ENCODE results near the gene PLCB4. TPM values are rescaled to one million over a fixed set of nuclear protein-coding genes. Genes with fewer than 3 reads are reported as not detected.

The PLCB4 gene
- total and polyA plus RNA-seq, 7 experiments from 2014 or later = 0.05 to 0.09 TPM; not detected in 5

DNA sequence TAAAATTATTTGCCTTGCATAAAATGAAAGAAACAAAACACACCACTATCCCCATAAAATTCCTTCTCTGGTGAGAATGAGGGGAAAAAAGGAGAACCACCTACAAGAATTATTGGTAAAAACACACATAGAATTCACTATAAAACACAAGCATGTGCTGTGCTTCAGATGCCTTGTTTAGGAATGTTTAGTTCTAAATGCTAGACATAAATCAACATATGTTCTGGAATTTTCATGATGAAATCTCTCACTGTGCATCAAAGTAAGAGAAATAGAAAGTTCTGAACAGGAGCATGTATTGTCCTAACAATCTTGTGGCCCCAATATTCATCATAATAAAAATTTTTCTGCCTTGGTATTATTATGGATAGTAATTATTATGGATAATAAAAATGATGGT is 111.0 kb downstream of the PLCB4 start:
- Mint-ChIP-seq H3K4me3 (no peak overlapping the region), H3K36me3 (no peaks in the 10 kb centered on the region), H3K4me1 (no peaks in the 10 kb centered on the region), H3K27ac (no peak overlapping the region), H3K9me3 (peaks cover 0 to 6% (median 0%) of the 10 kb centered on the region in 11 donors), H3K27me3 (peaks cover 0 to 4% (median 0%) of the 10 kb centered on the region in 5 donors)
- no peaks in the 10 kb centered on the region for H3K27me3 ChIP-seq (ENCODE audit: control insufficient read depth in 2 of 2, insufficient read depth in 2 of 2, low read length in 2 of 2)
- H3K4me1 ChIP-seq (ENCODE audit: control insufficient read depth in 2 of 2, insufficient read depth in 2 of 2, low read length in 2 of 2) = no peaks in the 10 kb centered on the region
- H3K36me3 ChIP-seq (ENCODE audit: control insufficient read depth in 2 of 3, insufficient read depth in 3 of 3, low read length in 3 of 3) = no peaks in the 10 kb centered on the region
- intact Hi-C loops (cut with micrococcal nuclease) = no loop called here
- no peak overlapping the region for H3K27ac ChIP-seq (ENCODE audit: low read depth, low read length)
- no peak for ATAC-seq
- no peak overlapping the region for H3K4me3 ChIP-seq (ENCODE audit: low read length)
- ChIA-PET CTCF (no interaction called here), POLR2A (no interaction called here)
- no peaks in the 10 kb centered on the region for H3K9me3 ChIP-seq (ENCODE audit: control insufficient read depth in 2 of 3, low read length in 3 of 3)
- no peak for DNase-seq

DNA sequence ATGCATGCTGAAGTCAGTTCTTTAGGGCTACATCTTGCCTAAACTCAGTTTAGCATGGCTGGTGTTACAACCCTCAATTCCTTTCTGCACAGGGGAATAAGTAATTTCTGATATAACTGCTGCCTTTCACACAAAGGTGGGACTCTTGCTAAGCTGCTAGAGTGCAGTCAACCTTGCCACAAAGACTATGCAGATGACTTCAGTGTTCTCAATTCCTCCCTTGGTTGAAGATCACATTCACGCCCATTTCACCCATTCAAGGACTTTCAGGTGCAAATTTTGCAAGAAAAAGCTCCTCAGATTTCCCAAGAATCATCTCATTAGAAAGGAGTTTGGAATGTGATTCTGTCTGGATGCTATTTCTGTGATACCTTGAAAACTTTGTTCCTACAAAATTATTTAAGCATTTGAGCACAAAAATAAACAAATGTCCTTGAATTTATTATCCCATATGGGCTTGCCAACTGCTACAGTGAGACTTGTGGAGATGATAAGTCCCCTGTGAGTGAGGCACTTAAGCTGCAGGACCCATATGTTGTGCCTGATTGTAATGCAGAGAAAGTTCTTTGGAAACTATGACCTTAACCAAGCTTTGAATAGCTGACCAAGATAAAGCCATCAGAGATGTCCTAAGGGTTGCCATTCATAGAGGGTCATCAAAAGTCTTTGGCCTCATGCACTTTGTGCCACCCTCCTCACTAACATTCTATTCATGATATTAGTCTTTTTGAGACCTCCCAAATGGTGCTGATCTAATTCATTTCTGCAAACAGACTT is 111.8 kb downstream of the PLCB4 start:
- Histone ChIP-seq H3K4me1 (ENCODE audit: control insufficient read depth in 2 of 2, insufficient read depth in 2 of 2, low read length in 2 of 2) (no peaks in the 10 kb centered on the region), H3K27me3 (ENCODE audit: control insufficient read depth in 2 of 2, insufficient read depth in 2 of 2, low read length in 2 of 2) (no peaks in the 10 kb centered on the region), H3K9me3 (ENCODE audit: control insufficient read depth in 2 of 3, low read length in 3 of 3) (no peaks in the 10 kb centered on the region), H3K36me3 (ENCODE audit: control insufficient read depth in 2 of 3, insufficient read depth in 3 of 3, low read length in 3 of 3) (no peaks in the 10 kb centered on the region), H3K4me3 (ENCODE audit: low read length) (no peak overlapping the region), H3K27ac (ENCODE audit: low read depth, low read length) (no peak overlapping the region)
- DNase-seq (no peak), ATAC-seq (no peak)
- no peaks in the 10 kb centered on the region for H3K4me1 Mint-ChIP-seq
- H3K27ac Mint-ChIP-seq = no peak overlapping the region
- H3K27me3 Mint-ChIP-seq = peaks cover 0 to 4% (median 0%) of the 10 kb centered on the region in 5 donors
- ChIA-PET POLR2A (no interaction called here), CTCF (no interaction called here)
- no peaks in the 10 kb centered on the region for H3K36me3 Mint-ChIP-seq
- intact Hi-C loops (cut with micrococcal nuclease) = no loop called here
- peaks cover 0 to 6% (median 0%) of the 10 kb centered on the region in 11 donors for H3K9me3 Mint-ChIP-seq
- H3K4me3 Mint-ChIP-seq = no peak overlapping the region

DNA sequence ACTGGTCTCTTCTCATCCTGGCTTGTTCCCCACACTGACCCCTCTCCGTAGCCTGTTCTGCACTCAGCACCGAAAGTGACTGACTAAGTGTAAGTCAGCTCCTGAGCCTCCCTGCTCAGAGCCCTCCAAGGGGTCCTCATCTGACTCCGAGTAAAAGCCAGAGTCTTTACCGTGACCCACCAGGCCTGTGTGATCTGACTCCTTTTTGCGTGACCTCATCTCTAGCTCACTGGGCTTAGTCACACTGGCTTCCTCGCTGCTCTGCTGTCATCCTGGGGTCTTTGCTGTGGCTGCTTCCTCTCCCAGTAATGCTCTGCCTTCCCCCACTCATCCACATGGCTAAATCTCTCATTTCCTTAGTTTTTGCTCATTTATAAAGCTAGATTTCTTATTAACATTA is 116.6 kb downstream of the PLCB4 start:
- Mint-ChIP-seq H3K4me1 (no peaks in the 10 kb centered on the region), H3K27ac (no peak overlapping the region), H3K9me3 (peaks cover 0 to 7% (median 0%) of the 10 kb centered on the region in 11 donors), H3K36me3 (no peaks in the 10 kb centered on the region), H3K4me3 (no peak overlapping the region), H3K27me3 (no peaks in the 10 kb centered on the region)
- no peaks in the 10 kb centered on the region for H3K4me1 ChIP-seq (ENCODE audit: control insufficient read depth in 2 of 2, insufficient read depth in 2 of 2, low read length in 2 of 2)
- H3K9me3 ChIP-seq (ENCODE audit: control insufficient read depth in 2 of 3, low read length in 3 of 3) = no peaks in the 10 kb centered on the region
- intact Hi-C loops (cut with micrococcal nuclease) = no loop called here
- H3K27ac ChIP-seq (ENCODE audit: low read depth, low read length) = no peak overlapping the region
- no peak for DNase-seq
- ChIA-PET CTCF (no interaction called here), POLR2A (no interaction called here)
- H3K36me3 ChIP-seq (ENCODE audit: control insufficient read depth in 2 of 3, insufficient read depth in 3 of 3, low read length in 3 of 3) = no peaks in the 10 kb centered on the region
- H3K27me3 ChIP-seq (ENCODE audit: control insufficient read depth in 2 of 2, insufficient read depth in 2 of 2, low read length in 2 of 2) = no peaks in the 10 kb centered on the region
- no peak for ATAC-seq
- H3K4me3 ChIP-seq (ENCODE audit: low read length) = no peak overlapping the region

DNA sequence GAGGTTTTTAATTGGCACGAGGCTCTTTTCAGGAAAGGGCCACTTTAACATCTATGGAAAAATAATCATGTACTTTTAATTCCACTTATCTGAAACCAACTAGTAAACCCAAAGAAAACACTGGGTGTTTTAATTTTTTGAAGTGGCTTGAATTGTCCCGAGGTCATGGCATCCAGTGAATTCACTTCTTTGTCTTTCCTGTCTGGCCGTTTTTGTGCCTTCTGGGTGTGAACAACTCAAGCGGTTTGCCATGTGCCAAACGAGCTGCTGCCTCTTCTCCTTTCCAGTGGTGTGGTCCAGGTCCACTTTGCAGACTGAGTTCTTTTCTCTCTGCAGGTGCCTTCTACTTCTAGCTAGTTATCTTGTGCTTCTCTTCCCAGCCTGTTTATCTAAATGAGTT is 117.5 kb downstream of the PLCB4 start:
- ATAC-seq = no peak
- intact Hi-C loops (cut with micrococcal nuclease) = no loop called here
- Mint-ChIP-seq H3K27me3 (no peaks in the 10 kb centered on the region), H3K27ac (no peak overlapping the region), H3K9me3 (peaks cover 0 to 7% (median 0%) of the 10 kb centered on the region in 11 donors), H3K36me3 (no peaks in the 10 kb centered on the region), H3K4me3 (no peak overlapping the region), H3K4me1 (no peaks in the 10 kb centered on the region)
- ChIA-PET CTCF (no interaction called here), POLR2A (no interaction called here)
- Histone ChIP-seq H3K27me3 (ENCODE audit: control insufficient read depth in 2 of 2, insufficient read depth in 2 of 2, low read length in 2 of 2) (no peaks in the 10 kb centered on the region), H3K4me3 (ENCODE audit: low read length) (no peak overlapping the region), H3K9me3 (ENCODE audit: control insufficient read depth in 2 of 3, low read length in 3 of 3) (no peaks in the 10 kb centered on the region), H3K4me1 (ENCODE audit: control insufficient read depth in 2 of 2, insufficient read depth in 2 of 2, low read length in 2 of 2) (no peaks in the 10 kb centered on the region), H3K36me3 (ENCODE audit: control insufficient read depth in 2 of 3, insufficient read depth in 3 of 3, low read length in 3 of 3) (no peaks in the 10 kb centered on the region), H3K27ac (ENCODE audit: low read depth, low read length) (no peak overlapping the region)
- DNase-seq = no peak

DNA sequence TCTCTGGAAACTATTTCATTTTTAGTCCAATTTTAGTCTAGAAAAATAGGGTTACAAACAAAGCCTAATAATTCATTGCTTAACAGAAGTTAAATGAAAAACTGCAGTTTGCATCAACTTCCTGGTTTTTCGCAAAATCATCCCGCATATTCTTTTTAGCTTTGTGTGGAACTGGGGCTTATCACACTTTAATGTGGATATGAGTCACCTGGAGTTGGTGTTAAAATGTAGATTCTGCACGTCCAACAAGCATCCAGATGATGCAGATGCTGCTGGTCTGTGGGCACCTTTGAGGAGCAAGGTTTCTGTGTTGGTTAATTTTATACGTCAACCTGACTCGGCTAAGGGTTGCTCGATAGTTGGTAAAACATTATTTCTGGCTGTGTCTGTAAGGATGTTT is 126.1 kb downstream of the PLCB4 start:
- Histone ChIP-seq H3K4me3 (ENCODE audit: low read length) (no peak overlapping the region), H3K9me3 (ENCODE audit: control insufficient read depth in 2 of 3, low read length in 3 of 3) (no peaks in the 10 kb centered on the region), H3K27me3 (ENCODE audit: control insufficient read depth in 2 of 2, insufficient read depth in 2 of 2, low read length in 2 of 2) (no peaks in the 10 kb centered on the region), H3K36me3 (ENCODE audit: control insufficient read depth in 2 of 3, insufficient read depth in 3 of 3, low read length in 3 of 3) (no peaks in the 10 kb centered on the region), H3K4me1 (ENCODE audit: control insufficient read depth in 2 of 2, insufficient read depth in 2 of 2, low read length in 2 of 2) (no peaks in the 10 kb centered on the region), H3K27ac (ENCODE audit: low read depth, low read length) (no peak overlapping the region)
- POLR2A ChIA-PET = no interaction called here
- no peak for ATAC-seq
- H3K27ac Mint-ChIP-seq = no peak overlapping the region
- no peaks in the 10 kb centered on the region for H3K4me1 Mint-ChIP-seq
- no peaks in the 10 kb centered on the region for H3K27me3 Mint-ChIP-seq
- intact Hi-C loops (cut with micrococcal nuclease) = no loop called here
- H3K36me3 Mint-ChIP-seq = no peaks in the 10 kb centered on the region
- H3K4me3 Mint-ChIP-seq = no peak overlapping the region
- H3K9me3 Mint-ChIP-seq = peaks cover 0 to 11% (median 0%) of the 10 kb centered on the region in 11 donors
- DNase-seq = no peak
- CTCF ChIA-PET = no interaction called here

DNA sequence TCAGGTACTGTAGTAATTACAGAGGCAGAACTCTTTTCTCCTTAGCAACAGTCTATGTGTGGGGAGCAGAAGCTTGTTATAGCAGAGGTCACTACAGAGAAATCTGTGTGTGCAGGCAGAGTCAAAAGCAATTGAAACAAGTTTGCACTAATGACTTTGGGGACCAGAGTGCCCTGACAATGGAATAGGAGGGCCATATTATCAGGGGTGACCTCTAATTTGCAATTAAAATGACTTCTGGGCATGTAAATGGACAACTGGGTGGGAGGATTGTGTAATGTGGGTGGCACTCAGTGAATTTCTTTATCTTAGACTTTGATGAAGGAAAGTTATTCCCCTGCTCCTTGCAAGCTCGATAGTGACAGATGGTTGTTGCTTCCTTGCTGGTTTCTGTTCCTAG is 127.2 kb downstream of the PLCB4 start:
- Mint-ChIP-seq H3K9me3 (peaks cover 0 to 11% (median 2%) of the 10 kb centered on the region in 11 donors), H3K36me3 (no peaks in the 10 kb centered on the region), H3K27ac (no peak overlapping the region), H3K4me1 (no peaks in the 10 kb centered on the region), H3K4me3 (no peak overlapping the region), H3K27me3 (no peaks in the 10 kb centered on the region)
- no peaks in the 10 kb centered on the region for H3K4me1 ChIP-seq (ENCODE audit: control insufficient read depth in 2 of 2, insufficient read depth in 2 of 2, low read length in 2 of 2)
- H3K27ac ChIP-seq (ENCODE audit: low read depth, low read length) = no peak overlapping the region
- no peak overlapping the region for H3K4me3 ChIP-seq (ENCODE audit: low read length)
- no peak for ATAC-seq
- intact Hi-C loops (cut with micrococcal nuclease) = no loop called here
- H3K36me3 ChIP-seq (ENCODE audit: control insufficient read depth in 2 of 3, insufficient read depth in 3 of 3, low read length in 3 of 3) = no peaks in the 10 kb centered on the region
- DNase-seq = no peak
- H3K9me3 ChIP-seq (ENCODE audit: control insufficient read depth in 2 of 3, low read length in 3 of 3) = no peaks in the 10 kb centered on the region
- CTCF ChIA-PET = no interaction called here
- no peaks in the 10 kb centered on the region for H3K27me3 ChIP-seq (ENCODE audit: control insufficient read depth in 2 of 2, insufficient read depth in 2 of 2, low read length in 2 of 2)
- POLR2A ChIA-PET = no interaction called here

DNA sequence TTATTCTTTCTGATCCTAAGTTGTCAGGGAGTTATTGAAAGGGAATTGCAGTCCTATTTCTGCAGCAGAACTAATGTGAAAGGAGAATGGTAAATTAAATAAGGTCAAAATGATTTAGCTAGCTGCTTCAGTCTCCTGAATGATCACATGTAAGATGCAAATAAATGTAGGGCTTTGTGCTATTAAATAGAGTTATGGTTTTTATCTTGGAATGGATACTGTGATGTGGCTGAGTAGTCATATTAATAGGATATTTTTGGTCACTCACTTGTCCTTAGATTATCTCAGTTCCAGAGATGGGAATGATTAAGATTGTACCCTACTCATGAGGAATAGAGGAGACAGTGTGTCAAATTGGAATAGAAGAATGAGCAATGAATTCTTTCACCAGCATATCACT is 129.6 kb downstream of the PLCB4 start:
- H3K36me3 Mint-ChIP-seq = no peaks in the 10 kb centered on the region
- no peak overlapping the region for H3K27ac ChIP-seq (ENCODE audit: low read depth, low read length)
- H3K4me1 Mint-ChIP-seq = no peaks in the 10 kb centered on the region
- no peak overlapping the region for H3K27ac Mint-ChIP-seq
- ChIA-PET CTCF (no interaction called here), POLR2A (no interaction called here)
- H3K4me3 ChIP-seq (ENCODE audit: low read length) = no peak overlapping the region
- H3K4me3 Mint-ChIP-seq = no peak overlapping the region
- peaks cover 0 to 12% (median 4%) of the 10 kb centered on the region in 11 donors for H3K9me3 Mint-ChIP-seq
- H3K4me1 ChIP-seq (ENCODE audit: control insufficient read depth in 2 of 2, insufficient read depth in 2 of 2, low read length in 2 of 2) = no peaks in the 10 kb centered on the region
- H3K9me3 ChIP-seq (ENCODE audit: control insufficient read depth in 2 of 3, low read length in 3 of 3) = no peaks in the 10 kb centered on the region
- no peak for DNase-seq
- ATAC-seq = no peak
- intact Hi-C loops (cut with micrococcal nuclease) = no loop called here
- no peaks in the 10 kb centered on the region for H3K36me3 ChIP-seq (ENCODE audit: control insufficient read depth in 2 of 3, insufficient read depth in 3 of 3, low read length in 3 of 3)
- no peaks in the 10 kb centered on the region for H3K27me3 Mint-ChIP-seq
- no peaks in the 10 kb centered on the region for H3K27me3 ChIP-seq (ENCODE audit: control insufficient read depth in 2 of 2, insufficient read depth in 2 of 2, low read length in 2 of 2)

Data from naive thymus-derived CD4-positive, alpha-beta T cell (primary cell).